IPS-18a (cell line): ENCODE results near the gene DNAH17.

Experiments
- H3K27ac ChIP-seq: one replicate; pipeline ENCODE4 v1.5.1; 2013; ENCODE audit warnings: low read length
- H3K27me3 ChIP-seq: one replicate; pipeline ENCODE4 v1.6.1; 2013; ENCODE audit warnings: mild to moderate bottlenecking, low read length; ENCODE audit not compliant: control insufficient read depth, insufficient read depth
- H3K36me3 ChIP-seq: one replicate; pipeline ENCODE4 v1.6.1; 2013; ENCODE audit warnings: low read depth, low read length; ENCODE audit not compliant: control insufficient read depth
- H3K4me1 ChIP-seq: one replicate; pipeline ENCODE4 v1.6.1; 2013; ENCODE audit warnings: low read depth, low read length; ENCODE audit not compliant: control insufficient read depth
- H3K4me3 ChIP-seq: one replicate; pipeline ENCODE4 v1.5.1; 2013; ENCODE audit warnings: low read length
- H3K9ac ChIP-seq: one replicate; pipeline ENCODE4 v1.6.1; 2013; ENCODE audit warnings: mild to moderate bottlenecking, low read length, moderate library complexity
- H3K9me3 ChIP-seq: one replicate; pipeline ENCODE4 v1.6.1; 2013; ENCODE audit warnings: low read depth, low read length; ENCODE audit not compliant: control insufficient read depth

The DNAH17 gene

DNA sequence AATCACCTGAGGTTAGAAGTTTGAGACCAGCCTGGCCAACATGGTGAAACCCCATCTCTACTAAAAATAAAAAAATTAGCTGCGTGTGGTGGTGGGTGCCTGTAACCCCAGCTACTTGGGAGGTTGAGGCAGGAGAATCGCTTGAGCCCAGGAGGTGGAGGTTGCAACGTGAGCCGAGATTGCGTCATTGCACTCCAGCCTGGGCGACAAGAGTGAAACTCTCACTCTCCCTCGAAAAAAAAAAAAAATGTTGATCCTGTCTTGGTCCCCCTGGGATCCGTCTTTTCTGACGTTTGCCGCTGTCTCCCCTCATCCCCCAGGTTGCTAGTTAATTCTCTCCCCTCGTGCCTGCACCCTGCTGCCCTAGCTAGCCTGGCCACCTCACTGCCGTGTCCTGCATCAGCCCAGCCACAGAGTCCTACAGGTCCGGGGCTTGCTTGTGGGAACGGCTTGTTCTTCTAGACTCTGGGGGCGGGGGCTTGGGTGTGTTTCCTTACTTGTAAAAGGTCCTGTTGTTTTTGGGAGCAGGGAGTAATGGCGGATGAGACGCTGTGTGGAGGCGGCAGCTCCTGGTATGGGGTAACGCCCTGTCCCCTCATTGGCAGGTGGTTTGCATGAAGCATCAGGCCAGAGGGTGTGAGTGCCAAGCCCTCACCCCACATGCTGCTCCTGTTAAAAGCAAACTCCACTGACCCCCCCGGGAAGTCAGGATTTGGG lies 154.2 kb downstream of the DNAH17 start:
- peaks cover 36% of the 10 kb centered on the region for H3K36me3 ChIP-seq
- no peaks in the 10 kb centered on the region for H3K27me3 ChIP-seq
- H3K4me3 ChIP-seq = no peak overlapping the region
- H3K4me1 ChIP-seq = no peaks in the 10 kb centered on the region
- H3K27ac ChIP-seq = no peak overlapping the region
- no peaks in the 10 kb centered on the region for H3K9me3 ChIP-seq
- H3K9ac ChIP-seq = no peak overlapping the region

DNA sequence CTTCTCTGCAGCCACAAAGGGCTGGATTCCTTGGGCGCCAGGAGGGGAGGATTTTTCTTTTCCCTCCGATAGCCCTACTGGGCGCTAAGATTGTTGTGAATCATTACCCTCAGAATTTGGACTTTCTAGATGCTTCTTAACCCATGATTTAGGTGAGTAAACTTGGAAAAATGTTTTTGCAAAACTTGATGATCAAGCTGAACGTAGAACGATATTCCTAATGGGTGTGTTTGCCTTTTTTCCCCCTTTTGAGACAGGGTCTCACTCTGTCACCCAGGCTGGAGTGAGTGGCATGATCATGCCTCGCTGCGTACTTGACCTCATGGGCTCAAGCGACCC lies 155.0 kb downstream of the DNAH17 start:
- H3K4me3 ChIP-seq = no peak overlapping the region
- H3K9me3 ChIP-seq = no peaks in the 10 kb centered on the region
- no peaks in the 10 kb centered on the region for H3K27me3 ChIP-seq
- H3K27ac ChIP-seq = no peak overlapping the region
- no peaks in the 10 kb centered on the region for H3K4me1 ChIP-seq
- peaks cover 40% of the 10 kb centered on the region for H3K36me3 ChIP-seq
- H3K9ac ChIP-seq = no peak overlapping the region

DNA sequence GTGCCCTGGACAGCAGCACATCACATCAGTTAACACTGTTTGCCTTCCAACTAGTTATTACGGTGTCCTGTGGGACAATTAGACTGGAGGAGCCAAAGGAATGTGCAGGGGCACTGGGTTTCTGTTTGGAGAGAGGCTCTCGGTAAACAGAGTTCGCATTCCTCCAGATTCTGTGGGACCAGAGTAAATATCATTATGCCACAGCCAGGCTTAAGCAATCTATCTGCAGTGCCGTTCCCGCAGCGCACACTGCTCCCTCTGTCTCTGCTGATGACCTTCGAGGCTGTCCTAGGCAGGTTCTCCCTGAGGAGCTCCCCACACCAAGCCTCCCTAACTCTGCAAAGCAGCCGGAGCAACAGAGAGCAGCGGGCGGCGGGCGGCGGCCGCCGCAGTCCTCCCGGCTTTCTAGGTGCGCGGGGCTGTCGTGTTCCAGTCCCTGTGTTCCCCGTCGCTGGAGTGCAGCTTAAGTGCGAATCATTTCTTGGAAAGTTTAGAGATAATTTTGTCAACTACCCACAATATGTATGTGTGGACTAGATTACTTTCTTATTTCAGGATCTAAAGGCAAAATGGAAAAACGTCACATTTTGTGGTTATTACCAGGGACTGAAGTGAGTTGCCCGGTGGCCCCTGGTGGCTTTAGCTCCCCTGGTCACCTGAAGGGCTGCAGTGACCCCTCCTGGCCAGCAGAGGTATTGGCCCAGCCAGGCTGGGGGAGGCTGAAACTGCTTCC lies 155.5 kb downstream of the DNAH17 start:
- Histone ChIP-seq H3K4me3 (no peak overlapping the region), H3K27ac (no peak overlapping the region), H3K4me1 (no peaks in the 10 kb centered on the region), H3K9ac (no peak overlapping the region), H3K27me3 (no peaks in the 10 kb centered on the region), H3K9me3 (no peaks in the 10 kb centered on the region), H3K36me3 (peaks cover 44% of the 10 kb centered on the region)

DNA sequence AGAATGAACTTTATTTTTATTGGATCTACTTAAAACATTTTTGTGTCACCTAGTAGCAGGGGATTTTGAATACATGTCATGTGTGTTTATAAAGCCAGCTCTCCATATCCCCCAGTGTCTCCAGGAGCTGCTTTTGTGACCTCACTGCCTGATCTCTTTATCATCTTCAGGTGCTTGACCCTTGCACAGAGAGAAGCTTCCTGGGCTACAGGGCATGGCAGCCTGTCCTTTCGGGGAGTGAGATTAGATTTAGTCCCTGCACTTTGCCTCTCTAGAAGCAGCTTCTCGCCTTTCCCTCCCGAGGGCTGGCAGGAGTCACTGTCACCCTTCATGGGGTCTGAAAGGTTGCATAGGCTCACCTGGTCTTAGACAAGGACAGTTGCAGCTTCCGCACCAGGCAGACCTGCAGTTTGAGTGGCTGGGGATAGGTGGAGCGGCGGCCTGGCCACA lies 156.1 kb downstream of the DNAH17 start:
- Histone ChIP-seq H3K4me1 (no peaks in the 10 kb centered on the region), H3K27me3 (no peaks in the 10 kb centered on the region), H3K4me3 (no peak overlapping the region), H3K36me3 (peaks cover 47% of the 10 kb centered on the region), H3K9ac (no peak overlapping the region), H3K9me3 (no peaks in the 10 kb centered on the region), H3K27ac (no peak overlapping the region)

DNA sequence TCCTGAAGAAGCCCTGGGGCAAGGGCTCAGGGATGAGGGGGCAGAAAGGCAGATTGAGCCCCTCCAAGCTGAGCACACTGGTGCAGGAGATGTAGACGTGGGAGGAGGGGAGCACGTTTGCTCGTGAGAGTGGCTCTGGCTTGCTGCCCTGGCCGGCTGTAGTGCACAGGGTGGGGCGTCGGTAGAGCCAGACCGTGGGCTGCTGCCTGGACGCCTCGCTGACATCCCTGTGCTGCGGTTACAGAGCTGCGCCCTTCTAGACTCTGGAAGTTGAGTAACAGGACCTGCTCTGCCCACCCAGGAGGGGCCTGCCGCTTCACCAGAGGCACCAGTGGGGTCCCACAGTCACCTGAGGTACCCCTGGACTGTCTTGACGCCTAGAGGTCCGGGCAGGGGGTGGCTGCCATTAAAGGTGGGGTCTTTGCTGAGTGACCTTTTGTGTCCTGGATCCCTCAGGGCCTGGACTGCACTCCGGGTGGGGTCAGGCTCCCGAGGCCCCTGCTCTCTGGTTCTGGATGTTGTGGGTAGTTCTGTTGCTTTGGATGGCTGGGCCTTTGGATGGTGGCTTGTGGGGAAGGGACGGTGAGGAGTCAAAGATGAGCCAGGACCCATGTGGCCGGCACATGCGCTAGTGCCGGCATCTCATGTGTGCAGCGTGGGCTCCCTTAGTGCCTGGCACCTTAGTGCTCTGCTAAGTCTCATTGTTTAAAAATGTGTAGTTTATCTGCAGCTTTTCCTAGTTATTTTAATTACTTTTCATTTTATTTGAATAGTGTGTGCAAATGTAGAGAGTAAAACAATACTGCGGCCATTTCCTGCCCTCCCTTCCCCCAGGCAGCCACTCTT lies 157.0 kb downstream of the DNAH17 start:
- no peak overlapping the region for H3K9ac ChIP-seq
- no peaks in the 10 kb centered on the region for H3K27me3 ChIP-seq
- H3K4me3 ChIP-seq = no peak overlapping the region
- H3K4me1 ChIP-seq = no peaks in the 10 kb centered on the region
- no peak overlapping the region for H3K27ac ChIP-seq
- H3K36me3 ChIP-seq = peaks cover 44% of the 10 kb centered on the region
- H3K9me3 ChIP-seq = no peaks in the 10 kb centered on the region

DNA sequence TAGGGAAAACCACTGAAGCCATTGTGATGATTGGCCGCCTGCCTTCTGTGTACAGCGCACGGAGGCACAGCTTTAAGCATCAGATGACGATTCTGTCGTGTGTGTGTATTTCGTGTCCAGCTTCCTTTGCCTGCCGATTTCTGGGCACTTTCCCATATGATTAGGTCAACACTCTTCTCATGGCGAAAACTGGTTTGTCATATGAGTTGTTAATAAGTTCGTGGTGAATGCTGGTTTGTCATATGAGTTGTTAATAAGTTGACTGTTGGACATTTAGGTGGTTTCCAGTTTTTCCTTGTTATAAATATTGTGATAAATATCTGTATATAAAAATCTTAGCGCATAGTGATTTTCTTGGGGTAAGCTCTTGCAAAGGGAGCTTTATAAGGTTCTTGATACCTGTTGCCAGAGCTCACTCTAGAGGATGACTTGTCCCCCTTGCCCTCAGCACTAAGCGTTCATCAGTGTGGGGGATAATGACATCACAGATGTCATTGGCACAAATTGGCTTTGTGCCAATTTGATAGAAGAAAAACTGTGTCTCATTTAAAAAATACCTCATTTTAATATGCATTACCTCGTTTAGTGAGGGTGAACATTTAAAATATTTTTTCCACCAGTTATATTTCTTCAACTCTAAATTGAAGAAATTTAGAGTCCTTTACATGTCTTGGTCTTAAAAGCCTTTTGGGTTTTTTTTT lies 158.7 kb downstream of the DNAH17 start:
- H3K36me3 ChIP-seq = peaks cover 35% of the 10 kb centered on the region
- H3K9ac ChIP-seq = no peak overlapping the region

DNA sequence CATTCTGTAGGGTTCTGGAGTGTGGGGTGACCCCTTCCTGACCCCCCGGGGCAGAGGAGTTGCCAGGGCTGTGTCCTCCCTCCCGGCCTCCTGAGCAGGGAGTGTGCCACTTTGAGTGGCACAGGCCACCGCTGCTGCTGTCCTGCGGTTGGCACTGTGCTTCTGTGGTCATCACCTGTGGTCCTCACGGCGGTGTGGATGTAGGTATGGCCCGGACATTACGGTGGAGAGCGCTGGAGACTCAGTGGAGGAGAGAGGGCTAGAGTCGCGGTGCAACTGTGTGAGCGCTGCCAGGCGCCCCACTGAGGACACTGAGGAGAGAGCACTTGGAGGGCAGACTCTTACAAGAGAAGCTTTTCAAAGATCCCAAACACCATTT lies 159.7 kb downstream of the DNAH17 start:
- Histone ChIP-seq H3K36me3 (peaks cover 27% of the 10 kb centered on the region), H3K27me3 (no peaks in the 10 kb centered on the region), H3K9ac (no peak overlapping the region), H3K27ac (no peak overlapping the region), H3K4me3 (no peak overlapping the region), H3K4me1 (no peaks in the 10 kb centered on the region), H3K9me3 (no peaks in the 10 kb centered on the region)

More for the DNA sequence above, 158.7 kb downstream of the DNAH17 start:
- no peak overlapping the region for H3K4me3 ChIP-seq
- no peaks in the 10 kb centered on the region for H3K4me1 ChIP-seq
- H3K27ac ChIP-seq = no peak overlapping the region
- H3K27me3 ChIP-seq = no peaks in the 10 kb centered on the region
- H3K9me3 ChIP-seq = no peaks in the 10 kb centered on the region

DNA sequence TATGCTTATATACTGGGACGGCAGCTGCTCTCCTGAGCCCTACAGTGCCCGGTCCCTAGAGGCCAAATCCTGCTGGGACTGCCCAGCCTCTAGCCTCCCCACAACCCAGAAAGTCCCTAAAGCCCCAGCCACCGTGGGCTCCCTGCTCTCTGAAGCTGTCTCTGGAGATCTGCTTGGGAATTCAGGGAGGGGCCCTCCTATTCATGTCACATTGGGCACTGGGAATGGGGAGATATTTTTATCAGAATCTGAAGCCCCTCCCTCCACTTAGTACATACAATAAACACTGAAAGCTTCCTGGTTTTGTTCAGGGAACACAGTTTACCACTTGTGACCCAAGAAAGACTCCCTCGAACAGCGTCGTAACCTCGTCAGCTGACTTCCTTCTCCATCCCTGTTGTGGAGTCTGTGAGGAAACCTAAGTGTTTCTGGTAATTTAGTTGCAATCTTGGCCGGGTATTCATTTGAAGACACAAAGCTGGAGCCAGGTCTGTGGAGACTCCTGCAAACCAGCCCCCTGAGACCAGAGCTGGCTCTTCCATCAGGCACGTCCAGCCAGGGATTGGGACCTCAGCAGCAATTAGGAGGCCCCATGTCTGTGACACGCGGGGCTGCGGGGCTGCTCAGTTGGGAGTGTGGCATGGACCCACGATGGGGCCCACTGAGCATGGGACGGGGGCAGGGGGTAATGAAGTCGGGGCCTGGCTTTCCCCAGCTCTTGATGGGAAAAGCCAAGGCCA lies 160.2 kb downstream of the DNAH17 start:
- H3K9ac ChIP-seq = no peak overlapping the region
- H3K4me3 ChIP-seq = no peak overlapping the region
- peaks cover 27% of the 10 kb centered on the region for H3K36me3 ChIP-seq
- H3K27me3 ChIP-seq = no peaks in the 10 kb centered on the region
- H3K27ac ChIP-seq = no peak overlapping the region
- H3K9me3 ChIP-seq = no peaks in the 10 kb centered on the region
- H3K4me1 ChIP-seq = no peaks in the 10 kb centered on the region

DNA sequence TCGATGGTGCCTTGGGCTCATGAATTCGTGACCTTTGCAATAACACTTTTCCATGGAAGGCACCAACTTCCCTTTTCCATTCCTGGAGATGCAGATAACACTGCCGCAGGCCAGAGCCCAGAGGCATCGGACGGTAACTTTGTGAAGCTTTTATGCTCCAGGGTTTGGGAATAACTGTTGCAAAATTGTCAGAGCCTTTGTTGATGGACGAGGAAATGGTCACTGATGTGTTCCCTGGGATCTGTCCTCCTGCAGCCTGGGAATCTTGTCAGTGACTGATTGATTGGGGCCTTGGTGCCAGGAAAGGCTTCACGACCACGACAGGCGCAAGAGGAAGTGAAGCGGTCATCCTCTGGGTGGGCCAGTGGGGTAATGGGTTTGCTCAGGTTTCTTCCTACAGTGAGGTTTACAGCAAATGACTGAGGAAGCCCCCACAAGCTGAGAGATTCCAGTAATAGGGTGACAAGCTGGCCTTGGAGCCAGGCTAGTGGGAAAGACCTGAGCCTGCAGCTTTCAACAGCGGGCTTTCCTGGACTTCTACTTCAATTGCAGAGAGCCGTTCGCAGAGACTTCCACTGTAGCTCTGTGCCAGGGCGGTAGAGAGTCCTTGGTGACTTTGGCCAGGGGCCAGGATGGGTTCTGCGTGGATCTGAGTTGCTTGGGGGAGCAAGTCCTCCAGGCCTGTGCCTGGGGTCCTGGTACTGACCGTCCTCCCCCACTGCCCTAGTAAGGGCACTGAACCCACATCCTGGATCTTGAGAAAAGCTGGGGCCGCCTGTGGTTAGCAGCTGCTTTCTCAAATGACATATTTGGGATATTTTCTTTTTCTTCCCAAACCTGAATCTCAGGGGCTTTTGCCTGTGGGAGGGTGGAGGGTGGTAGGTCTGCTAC lies 161.1 kb downstream of the DNAH17 start:
- Histone ChIP-seq H3K9ac (no peak overlapping the region), H3K27ac (no peak overlapping the region), H3K27me3 (no peaks in the 10 kb centered on the region), H3K9me3 (no peaks in the 10 kb centered on the region), H3K4me3 (no peak overlapping the region), H3K36me3 (peaks cover 26% of the 10 kb centered on the region), H3K4me1 (no peaks in the 10 kb centered on the region)
